Stimulated activated CD4-positive, alpha-beta T cell treated with anti-CD3 and anti-CD28 coated beads, TNF-alpha, amount 100 ng/mL, for 1 hour (primary cell): Measurements from ENCODE around the gene ERFE.
"Not testable (repeated sequence)": the region's sequence is repeated elsewhere in the genome, so short reads cannot be mapped to it uniquely, and the experiment has no call there.

Experiments
- DNase-seq, 3 donors: peaks; one replicate each; pipeline ENCODE4 v3.0.0-alpha.2; 2020; ENCODE audit warnings: low read depth in 3 of 3, low spot score in 1 of 3

The ERFE gene

DNA sequence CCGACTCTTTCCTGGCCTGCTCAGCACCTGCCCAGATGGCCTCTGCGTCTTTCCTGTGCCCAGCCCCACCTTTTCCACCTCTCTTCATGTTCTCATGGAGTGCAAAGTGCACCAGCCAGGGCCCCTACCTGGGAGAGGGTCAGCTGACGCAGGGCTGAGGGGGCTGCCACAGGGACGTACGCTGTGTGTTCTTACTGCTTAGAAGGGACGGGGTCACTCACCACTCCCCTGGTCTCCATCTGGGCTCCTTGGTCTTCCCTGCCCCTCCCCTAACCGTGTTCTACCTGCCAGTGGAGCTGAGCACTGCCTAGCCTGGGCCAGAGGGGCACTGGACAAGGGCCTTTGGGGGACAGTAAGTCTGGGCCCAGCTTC lies 8.6 kb downstream of the ERFE start:
- no peak for DNase-seq

DNA sequence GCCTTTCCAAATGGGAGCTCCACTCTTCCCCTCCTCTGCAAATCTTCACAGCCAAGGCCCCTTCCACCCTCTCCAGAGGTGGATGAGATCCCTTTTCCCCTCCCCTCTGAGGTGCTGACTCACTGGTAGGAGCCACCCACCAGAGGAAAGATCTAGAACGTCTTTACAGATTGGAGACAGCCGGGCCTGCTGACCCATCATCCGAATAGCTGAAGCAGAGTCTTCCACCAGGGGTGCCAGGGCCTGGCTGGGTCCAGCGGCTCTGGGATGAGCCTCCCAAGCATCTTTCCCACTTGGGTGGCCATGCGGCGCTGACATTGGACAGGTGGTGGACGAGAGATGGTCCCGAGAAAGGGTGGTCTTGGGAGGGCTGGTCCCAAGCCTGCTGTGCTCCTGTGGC lies 9.0 kb downstream of the ERFE start:
- no peak for DNase-seq

DNA sequence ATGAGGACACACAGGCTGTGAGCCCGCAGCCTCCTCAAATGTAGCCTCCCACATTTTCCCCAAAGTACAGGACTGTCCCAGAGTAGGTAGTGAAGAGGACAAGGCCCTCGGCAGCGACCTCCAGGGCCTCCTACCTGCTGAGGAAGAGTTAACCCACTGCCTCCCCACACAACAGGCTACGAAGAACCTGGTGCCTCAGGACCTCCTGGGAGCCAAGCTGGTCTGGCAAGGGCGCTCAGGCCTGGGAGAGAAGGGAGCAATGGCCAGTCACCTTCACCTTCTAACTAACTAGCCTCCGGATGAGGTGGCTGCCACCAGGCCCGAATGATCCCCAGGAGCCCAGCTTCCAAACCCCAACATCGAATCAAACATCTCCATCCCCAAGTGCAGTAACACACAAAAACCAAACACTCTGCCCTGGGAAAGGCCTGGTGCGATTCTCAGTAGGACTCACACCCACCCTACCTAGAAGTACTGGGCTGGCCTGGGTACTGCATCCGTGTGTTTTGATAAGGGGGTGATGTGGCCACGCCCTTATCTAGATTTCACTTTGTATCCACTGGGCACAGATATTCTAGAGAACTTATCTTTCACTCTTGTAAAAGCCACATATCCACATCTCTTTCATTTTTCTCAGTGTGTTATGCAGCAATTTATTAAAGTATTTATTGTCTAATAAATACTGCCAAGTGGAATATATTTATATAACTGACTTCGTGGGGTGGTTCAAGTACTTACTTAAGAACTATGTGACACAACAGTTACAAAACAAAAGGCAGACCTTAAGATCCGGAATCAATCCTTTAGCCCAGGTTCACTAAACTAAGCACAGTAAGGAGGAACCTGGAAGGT lies 9.7 kb downstream of the ERFE start:
- no peak for DNase-seq

DNA sequence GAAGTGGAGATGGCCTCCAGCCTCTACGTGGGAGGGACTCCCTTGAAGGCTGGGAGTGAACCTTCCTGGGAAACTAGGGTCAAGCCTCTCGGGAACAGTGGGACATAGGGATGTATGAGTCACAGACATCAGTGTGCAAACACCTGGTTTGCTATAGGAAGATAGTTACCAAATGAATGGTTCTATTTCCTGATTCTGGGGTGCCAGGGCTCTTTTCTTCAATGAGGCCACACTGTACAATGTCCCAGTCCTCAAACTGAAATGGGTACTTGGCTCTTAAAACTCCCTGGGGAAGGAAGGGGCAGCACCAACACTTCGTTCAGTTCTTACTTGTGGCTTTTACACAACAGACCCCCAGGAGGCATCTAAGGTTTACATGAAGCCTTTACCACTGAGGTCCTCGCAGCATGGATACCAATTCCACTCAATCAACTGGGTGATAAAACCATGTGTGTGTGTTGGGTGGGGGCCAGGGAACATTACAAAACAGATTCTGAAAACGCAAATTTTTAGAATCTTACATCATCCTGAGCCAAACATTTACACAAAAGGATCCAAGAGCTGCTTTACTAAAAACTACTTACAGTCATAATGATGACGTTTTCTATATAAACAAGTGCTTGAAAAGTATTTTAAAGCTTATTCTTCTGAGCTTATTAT lies 10.4 kb downstream of the ERFE start:
- no peak for DNase-seq

DNA sequence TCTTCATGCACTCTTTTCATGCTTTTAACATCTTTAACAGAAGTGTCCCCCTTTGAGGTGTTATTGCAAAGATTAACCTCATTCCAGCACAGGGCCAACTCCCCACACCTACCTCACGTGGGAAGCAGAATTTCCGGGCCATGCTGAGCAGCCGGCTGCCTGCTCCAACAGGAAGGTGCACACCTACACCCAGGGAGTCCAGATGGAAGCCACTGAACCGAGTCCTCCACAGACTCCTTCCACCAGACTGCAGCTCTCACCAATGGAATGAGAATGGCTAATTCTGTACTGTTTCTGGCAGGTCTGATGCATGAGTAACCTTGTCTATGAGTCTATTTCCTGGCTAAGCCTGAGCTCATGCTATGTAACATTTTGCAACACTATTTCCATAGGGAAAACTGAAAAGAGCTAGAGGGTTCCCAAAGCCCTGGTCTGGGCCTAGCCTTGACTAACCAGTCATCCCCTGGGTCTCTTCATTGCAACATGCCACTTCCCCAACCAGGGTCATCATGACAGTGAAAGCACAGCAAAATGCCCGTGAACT lies 11.0 kb downstream of the ERFE start:
- no peak for DNase-seq

DNA sequence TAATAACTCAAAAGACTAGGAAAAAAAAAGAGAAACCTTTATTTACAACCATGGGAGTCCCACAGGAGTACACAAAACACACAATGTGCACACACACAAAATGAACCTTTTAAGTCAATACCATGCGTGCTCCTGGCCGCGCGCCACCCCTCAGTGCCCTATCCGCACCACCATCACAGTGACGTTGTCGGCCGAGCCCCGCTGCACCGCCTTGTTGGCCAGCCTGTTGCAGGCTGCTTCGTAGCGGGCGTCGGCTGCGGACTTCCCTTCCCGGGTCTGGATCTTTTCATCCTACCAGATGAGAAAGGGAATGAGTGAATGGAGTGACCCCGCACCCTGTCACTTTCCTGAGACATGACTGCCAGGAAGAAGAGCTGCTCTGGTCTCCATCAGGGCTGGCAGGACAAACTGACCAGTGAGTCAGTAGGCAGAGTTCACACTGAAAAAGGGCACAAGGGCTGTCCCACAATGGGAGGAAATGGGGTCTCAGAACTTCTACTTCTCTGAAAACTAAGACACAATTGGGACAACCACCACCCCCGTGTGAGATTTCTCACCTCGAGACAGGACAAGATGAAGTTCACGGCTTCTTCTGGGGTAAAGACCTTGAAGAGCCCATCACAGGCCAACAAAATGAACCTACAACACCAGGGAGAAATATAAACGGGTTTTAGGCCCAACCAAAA lies 11.8 kb downstream of the ERFE start:
- no peak for DNase-seq

DNA sequence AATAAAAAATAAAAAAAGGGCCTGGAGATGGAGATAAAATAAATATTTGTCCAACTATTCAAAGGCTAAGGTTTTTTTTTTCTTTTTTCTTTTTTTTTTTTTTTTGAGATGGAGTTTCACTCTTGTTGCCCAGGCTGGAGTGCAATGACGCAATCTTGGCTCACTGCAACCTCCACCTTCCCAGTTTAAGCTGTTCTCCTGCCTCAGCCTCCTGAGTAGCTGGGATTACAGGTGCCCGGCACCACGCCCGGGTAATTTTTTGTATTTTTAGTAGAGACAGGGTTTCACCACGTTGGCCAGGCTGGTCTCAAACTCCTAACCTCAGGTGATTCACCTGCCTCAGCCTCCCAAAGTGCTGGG lies 12.3 kb downstream of the ERFE start:
- DNase-seq: not testable (repeated sequence)

DNA sequence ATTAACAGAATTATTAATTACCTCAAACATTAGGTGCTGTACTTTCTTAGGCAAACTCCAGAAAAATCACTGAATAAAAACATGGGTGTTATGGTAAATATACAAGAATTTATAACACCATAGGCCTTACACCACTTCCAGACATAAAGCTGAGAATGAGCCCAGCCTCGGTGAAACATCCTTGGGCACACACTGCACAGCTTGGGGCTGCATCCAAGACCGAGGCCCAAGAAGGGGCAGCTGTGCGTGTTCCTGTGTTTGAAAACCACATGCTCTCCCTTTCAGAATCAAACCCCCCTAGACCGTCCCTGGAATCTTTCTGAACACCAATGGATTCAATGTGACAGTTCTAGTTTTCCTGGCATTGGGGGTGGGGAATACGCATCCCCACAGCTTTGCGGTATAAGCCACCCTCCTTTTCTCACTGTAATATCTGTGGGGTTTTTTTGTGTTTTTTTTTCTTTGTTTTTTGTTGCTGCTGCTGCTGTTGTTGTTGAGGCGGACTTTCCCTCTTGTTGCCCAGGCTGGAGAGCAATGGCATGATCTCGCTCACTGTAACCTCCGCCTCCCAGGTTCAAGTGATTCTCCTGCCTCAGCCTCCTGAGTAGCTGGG lies 12.9 kb downstream of the ERFE start:
- no peak for DNase-seq

DNA sequence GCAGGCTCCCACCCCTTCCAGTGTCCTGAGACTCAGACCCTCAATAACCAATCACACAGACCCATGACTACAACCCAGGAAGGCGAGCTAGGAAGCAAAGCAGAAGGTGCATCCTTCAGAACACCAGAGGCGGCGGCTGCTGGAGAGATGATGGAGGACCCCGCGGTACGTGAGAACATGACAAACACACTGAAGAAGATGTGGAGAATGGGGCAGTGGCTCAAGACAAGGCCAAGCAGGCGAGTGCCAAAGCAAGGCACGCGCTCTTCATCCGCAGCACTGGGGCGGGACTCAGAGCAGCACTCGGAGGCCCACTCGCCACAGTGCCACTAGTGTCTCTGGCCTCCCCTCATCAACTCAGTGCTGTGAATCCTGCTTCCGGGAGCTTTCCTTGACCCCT lies 13.7 kb downstream of the ERFE start:
- DNase-seq: no peak

DNA sequence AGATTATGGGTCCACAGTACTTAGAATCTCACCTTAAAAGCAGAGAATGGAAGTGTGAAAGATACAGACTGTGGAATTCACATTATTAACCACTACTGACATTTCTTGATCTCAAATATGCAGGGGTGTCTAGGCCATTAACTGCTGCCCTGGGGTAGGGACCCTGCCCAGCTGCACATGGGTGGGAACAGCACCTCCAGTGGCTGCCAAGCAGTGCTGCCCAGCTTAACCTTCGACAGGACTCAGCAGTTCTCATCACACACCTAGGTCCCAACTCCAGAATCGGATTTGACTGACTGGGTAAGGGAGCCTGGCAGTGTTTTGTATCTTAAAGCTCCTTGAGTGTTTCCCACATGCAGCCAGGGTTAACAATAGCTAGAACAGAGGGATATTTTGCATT lies 14.9 kb downstream of the ERFE start:
- DNase-seq: no peak

DNA sequence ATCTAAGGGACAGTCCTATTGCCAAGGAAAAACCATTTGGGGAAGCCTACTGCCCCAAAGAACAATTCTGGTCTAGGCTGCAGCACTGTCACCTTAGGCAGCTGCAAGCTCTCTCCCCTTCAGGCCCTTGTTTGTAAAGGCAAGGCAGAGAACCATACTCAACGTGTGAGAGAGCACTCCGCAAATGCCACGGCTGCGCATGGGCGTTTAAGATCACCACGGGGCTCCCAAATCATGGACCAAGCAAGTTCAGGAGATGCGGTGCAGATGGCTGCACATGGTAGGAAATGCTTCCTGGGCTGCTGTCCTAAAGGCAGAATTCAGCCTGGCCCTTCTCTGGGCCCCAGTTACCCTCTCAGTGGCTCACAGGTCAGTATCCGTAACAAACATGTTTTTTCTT lies 15.5 kb downstream of the ERFE start:
- no peak for DNase-seq

DNA sequence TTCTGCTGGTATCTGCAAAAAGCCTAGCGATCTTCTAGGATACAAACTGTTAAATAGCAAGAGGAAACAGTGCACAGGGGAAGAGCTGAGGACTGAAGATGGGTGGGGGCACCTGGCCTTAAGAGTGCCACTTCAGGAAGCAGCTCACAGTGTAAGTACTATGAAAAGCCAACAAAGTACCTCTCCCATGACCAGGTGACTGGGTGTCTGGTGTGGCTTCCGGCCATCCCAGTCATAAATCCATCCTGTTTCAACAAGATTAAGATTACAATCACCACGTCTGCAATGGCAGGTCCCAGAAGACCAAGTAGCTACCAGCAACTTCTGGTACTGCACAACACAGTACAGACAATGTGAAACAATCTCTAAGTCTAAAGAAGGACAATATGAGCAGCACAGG lies 15.9 kb downstream of the ERFE start:
- no peak for DNase-seq

DNA sequence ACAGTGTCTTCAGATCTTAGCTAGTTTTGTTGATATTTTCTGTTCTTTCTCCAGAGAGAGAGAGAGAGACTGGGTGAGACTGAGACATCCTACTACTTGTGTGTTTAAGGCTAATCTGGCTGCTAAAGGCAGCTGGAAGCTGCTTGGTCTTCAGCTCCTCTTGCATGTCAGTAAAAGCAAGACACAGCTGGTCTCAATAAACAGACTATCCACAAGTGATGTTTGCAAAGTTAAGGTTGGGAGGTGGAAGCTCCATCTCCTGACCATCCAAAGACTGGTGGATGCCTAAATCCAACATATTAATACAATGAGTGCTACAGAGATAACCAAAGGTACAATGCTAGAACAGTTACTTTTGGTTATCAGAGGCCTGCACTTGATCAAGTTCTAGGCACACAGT lies 17.8 kb downstream of the ERFE start:
- DNase-seq: no peak

DNA sequence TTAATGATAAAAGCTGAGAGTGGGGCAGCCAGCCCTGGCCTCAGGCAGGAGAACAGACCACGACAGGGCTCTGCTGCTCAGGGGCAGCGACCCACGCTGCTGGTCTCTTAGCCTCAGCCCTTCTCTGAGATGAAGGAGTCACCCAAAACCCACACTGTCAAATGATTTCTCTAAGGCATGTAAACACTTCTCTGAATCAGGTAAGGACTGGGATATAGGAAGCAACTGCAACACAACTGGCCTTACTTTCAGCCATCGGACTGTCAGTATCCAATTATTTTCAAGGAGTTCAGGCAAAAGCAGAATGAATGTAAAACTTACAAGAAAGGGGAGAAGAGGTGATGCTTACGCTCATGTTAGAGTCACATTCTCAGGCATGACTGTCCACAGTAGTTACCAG lies 21.8 kb downstream of the ERFE start:
- no peak for DNase-seq

DNA sequence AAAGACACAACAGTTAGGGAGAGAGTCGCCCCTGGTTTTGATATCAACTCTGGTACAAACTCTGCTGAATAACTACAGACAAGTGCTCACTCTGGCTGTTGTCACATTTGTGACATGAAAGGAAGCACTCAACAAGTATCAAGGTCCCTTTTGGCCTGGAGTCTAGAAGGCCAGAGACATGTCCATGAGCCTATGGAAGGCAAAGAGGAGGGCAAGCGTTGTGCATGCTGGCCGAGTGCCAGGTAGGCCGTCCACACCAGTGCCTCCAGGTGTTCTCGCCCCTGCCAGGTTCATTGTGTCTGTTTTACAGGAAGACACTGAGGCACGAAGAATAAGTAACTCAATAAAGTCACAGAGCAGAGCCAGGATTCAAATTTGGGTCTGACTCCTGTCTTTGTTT lies 23.6 kb downstream of the ERFE start:
- DNase-seq: no peak

DNA sequence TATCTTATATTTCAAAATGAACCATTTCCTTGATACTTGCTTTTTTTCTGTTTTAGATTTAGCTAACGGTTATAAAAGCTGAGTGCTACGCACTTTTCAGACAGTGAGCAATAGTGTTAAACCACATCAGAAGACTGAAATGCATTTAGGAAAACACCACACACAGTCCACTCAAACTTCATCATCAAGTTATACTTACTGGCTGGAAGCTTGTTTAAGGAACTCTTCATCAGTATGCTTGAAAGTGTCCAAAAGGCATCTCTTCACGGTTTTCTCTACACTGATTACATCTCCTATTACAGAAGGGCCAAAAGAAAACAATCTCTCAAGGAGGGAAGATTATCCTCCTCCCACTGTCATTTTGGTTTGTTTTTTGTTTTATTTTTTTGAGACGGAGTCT lies 25.1 kb downstream of the ERFE start:
- DNase-seq: no peak

DNA sequence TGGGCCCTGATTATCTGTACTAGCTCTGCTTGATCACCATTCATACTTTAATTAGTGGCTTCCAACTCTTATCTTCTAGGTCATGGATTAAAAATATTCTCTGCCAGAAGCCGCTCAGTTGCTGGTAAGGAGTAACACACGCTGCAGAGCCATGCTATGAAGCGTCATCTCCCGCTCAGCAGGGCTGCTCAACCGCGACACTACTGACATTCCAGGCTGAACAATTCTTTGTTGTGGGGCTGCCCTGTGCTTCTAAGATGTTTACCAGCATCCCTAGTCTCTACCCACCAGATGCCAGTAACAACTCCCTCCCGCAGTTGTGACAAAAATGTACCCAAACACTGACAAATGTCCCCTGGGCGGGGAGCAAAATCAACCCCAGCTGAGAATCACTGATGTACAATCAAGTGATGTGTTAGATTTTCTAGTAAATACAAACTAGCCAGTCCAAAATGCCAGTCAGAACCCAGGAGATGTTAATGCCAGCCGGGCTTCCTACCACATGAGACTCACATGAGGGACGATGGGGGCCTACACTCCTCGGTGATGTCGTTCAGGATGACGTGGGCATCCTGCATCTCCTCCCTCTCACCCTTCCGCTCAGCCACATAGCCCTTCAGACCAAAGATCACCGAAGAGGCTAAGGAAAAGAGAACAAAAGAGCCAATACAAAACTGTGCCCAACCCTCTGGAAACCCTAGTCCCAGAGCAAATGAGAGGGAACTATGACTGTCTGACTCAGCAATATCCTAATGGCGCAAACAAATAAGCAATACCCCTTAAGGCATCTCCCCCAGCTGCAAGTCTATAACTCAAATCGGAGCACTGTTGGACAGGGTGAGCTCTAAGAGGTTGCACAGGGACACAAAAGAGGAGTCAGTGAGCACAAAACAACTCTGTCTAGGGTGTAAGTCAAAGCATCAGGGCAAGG lies 29.1 kb downstream of the ERFE start:
- DNase-seq: no peak

DNA sequence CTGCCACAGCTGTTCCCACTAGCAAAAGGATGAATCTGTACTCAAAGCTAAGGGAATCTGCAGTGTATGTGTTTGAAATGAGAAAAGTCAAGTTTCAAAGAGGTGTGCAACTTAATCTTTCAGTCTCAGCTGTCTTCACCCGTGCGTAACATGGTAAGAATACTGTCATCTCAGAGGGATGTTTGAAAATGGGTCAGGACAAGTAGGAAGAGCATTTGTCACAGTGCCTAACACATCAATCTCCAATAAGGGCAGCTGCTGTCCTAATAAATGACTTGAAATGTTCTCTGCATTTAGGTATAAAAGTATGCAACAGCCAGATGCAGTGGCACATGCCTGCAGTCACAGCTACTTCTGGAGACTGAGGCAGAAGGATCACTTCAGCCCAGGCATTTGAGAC lies 31.7 kb downstream of the ERFE start:
- DNase-seq: no peak

DNA sequence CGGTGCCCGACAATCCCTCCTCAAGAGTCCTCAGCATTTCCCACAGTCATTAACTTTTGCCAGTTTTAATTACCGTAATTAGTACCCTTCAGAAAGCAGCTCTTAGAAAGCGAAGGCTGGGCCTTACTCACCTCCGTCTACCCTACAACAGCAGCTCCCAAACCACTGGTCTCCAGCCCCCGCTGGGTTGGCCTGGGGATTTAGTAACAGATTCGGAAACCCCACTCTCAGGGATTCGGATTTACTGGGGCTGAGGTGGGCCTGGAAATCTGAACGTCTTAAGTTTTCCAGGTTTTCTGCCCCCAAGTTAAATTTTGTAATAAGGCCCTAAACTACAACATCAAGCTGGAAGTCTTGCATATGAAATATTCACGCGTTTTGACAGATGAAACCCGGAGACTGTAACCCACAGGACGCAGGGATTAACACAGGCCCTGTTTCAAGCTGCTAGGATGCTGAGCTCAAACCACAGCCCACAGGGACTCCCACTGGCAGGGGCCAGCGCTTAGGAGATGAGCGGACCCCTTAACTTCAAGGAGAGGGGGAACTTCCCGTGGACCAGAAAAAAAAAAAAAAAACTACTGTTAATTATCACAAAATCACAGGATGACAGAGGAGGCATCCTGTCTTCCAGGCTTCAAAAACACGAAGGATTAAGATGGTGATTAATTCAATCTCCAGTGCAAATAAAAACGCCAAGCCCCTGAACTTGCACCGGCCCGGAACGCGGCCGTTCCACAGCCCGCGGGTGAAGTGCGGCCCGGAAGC lies 43.7 kb downstream of the ERFE start:
- DNase-seq: no peak
